ENCODE data around the gene FAM200B.

Gene FAM200B

DNA sequence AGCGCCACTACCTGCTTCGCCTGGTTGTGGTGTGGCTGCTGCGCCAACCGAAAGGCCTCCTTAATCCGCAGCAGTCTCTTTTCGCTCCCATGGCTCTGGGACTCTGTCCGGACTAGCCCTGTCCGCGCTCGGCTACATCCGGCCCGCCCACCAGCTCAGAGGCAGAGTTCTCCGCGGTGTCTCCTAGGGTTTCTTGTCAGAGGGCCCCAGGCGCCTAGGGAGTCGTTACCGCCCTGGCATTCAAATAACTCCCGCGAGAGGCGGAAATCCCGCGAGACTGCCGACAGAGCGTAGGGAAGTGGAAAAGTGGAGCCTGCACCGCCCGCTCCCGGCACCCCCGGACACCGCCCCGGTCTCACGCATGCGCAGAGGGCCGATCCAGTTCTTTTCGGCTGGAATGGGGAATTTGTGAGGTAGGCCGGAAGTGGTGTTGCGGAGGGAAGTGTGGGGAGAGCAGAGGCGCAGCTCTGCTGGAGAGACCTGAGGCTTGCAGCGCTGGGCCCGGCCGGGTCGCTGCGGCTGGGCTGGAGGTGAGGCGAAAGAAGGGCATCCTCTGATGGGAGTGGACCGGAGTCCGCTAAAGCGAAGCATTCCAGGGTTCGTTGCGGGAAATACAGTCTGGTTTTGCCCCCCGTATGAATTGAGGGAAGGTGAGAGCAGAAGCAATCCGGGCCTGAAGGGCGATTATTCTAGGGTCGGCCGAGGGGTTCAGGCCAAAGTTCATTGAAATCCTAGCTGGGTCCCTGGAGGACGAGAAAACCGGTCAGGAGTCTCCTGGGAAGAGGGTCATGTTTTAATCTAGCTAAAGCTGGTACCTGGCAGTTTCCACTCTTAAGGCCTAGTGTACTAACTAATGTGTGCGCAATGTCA lies at the start of gene FAM200B:
Gene FAM200B (plus strand): TSS at position 456 of the 870 bp plus-strand sequence. CDS start 5,151 bp downstream, outside the sequence.
- peak; percentile 100 for DNase-seq

DNA sequence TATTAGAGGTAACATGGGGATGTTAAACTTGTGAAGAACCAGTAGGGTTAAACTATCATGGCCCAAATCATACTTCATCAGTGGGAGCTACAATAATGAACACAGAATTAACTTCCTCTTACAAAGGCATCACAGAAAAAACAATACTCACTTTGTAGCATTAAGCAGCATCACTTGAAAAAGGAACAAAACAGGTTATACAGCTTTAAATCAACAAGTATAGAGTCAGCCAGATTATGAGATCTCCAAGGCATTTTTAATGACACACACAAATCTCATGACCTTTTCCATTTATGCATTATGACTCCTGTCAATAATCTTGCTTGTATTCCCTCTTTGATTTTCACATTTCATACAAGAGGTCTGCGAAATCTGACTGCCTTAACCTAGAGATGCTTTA lies 44.8 kb upstream of the FAM200B start:
- DNase-seq: no peak

DNA sequence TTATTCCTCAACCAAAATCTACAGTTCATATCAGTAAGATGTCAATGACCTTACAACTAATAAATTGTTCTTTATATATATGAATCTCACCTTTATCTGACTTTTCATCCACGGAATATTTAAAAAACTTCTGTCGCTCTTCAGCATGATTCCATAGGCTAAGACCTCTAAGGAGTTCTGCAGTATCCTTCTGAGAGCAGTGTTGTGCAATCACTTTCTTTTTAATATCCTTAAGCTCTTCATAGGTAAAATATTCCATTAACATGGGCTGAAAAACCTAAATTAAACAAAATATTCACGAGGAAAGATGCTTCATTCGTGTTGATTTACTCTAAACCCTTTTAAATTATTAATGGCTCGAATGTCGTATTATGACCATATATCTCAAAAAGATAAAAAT lies 43.2 kb upstream of the FAM200B start:
- no peak for DNase-seq

DNA sequence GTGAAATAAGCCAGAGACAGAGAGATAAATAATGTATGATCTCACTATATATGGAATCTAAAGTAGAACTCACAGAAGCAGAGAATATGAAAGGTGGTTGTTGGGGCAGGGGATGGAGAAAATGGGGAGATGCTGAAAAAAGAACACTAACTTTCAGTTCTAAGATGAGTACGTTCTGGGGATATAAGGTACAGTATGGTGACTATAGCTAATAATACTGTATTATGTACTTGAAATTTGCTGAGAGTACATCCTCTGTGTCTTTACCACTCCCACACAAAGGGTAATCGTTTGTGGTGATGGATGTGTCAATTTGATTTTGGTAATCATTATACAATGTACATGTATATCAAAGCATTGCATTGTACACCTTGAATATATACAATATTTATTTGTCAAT lies 33.0 kb upstream of the FAM200B start:
- DNase-seq: no peak

DNA sequence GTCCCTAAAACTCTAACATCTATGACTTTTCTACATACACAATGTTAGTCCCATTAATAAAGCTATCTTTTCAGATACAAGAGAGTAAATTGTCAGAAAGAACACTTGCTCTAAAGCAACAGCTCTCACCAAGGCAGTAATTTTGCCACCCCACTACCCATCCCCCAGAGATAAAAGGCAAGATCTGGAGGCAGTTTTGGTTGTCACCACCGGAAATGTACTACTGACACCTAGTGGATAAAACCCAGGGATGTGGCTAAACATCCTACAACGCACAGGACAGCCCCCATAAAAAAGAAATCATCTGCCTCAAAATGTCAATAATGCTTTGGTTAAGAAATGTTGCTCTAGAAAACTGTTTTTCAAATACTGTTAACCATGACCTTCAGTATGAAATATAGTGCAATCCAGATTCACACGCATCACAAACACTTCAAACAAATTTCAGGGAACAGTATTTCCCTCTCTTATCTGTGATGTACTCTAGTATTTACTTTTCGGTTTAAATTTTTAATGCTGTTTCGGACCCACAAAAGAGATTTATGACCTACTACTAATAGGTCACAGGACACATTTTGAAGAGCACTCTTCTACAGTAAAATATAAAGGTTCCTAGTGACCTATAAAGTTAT lies 31.6 kb upstream of the FAM200B start:
- DNase-seq: peak; percentile 29 to 49

DNA sequence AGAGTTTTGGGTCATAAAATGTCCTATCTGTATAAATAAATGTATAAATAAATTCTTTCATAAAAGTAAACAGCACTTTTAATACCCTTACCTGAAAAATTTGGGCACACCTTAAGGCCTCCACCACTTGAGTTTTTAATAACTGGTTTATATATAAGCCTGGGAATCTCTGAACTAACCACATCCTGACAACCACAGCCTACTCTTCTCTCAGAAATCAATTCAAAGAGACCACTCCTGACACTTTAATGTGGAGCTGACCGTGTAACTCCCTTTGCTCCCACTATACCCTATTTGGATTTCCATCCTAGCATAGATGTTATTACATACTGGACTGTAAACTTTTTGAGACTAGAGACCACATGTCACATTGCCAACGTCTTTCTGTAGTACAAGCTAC lies 30.0 kb upstream of the FAM200B start:
- DNase-seq: no peak

DNA sequence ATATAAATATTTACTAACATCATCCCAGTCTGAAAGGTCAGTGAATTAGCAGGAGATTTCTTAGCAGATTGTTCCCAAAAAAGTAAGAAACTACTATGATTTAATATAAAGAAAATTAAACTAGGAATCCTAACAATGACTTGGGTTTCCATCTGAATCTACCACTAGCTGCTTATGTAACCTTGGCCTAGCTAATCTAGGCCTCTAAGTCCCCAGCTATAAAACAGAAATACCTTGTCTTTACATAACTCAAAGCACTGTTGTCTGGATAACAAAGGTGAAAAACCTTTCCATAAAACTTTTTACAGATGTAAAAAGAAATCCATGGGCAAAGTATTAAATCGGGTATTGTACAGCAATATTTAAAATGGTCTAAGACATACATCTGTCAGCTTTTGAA lies 29.4 kb upstream of the FAM200B start:
- no peak for DNase-seq

DNA sequence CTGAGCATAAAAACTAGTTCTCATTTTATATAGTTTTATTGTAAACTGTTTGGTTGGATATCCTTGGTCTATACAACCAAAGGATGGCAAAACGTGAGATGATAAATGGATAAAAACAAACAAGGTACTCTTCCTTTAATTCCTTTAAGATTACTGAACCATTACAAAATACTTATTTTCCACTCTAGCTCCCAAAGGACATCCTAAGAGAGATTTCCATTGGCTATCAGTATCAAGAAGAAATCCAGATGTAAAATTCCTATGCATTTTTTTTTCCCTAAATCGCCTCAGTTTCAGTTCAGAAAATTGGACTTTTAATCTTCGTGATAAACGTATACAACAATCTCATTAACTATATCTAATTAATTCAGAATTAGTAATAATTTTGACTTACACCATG lies 28.8 kb upstream of the FAM200B start:
- no peak for DNase-seq

DNA sequence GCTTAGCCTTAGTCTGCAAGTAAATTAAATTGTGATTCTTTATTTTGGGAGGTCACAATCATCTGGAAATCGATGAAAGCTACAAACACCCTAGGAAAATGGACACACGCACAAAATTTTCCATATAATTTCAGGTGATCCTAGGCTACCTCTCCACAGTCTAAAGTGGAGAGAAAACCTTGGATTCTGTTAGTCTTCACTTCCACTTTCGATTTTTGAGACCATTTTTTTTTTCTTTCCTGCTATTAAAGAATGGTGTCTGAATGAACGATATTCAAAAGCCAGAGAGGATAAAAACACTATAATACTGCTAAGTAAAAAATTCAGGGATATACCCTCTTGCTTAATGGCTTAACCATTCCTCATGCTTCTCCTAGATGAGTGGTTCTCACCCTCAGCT lies 28.2 kb upstream of the FAM200B start:
- no peak for DNase-seq

DNA sequence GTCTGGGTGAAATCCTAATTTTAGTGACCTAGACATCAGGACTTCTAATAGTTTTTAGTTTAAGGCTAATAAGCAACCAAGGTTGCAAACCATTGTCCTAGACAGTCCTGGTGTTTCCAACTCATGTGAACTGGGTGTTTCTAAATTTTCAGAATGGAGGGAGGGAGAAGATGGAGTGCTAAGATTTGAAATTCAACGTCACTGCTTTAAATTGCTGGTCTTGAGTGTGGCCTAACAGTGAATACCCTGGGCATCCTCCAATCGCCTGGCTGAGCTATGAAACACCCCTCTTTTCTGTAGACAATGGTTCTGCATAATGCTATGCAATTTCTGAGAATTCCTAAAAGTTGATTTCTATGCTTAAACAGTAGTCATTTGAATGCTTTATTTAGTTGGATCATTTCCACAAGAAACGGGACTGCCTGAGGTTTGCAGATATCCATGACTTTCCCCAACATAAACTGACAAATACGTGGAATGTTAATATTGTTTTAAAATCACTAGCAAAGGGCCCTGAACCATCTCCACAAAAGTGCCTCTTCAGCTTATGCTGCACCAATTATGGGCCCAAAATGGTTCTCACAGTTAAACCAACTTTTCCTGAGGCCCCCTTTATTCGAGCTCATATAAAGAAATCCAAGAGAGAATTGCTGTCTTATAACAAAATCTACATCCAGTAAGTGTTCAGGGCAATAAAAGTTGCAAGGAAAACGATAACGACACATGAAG lies 27.6 kb upstream of the FAM200B start:
- DNase-seq: peak in 1 of 2 experiments; percentile 18

DNA sequence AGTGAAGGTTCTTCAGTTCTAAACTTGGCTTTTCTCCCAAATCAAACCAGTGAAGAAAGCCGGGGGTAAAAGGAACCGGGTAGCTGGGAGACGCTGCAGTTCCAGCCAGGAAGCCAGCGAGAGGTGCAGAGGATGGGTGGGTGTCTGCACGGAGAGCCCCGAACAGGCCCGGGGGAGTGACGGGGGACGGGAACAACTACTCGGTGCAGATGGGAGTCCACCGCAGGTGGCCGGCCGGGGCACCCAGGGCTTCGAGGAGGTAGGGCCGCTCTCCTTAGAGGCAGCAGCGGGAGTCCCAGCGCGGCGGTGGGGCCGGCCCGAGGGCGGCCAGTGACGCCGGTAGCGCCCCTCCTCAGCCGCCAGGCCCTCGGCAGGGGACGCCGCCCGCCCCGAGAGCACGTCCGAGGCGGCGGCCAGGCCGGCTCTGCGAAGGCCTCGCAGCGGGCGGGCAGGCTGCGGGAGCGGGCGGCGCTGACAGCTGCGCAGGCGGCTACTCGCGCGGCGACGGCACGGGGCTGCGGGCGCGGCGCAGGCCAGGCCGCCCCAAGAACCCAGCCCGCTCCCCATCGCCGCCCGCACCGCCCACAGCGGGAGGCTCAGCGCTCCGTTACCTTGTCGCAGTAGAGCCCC lies 26.9 kb upstream of the FAM200B start:
- DNase-seq: peak; percentile 46 to 52

DNA sequence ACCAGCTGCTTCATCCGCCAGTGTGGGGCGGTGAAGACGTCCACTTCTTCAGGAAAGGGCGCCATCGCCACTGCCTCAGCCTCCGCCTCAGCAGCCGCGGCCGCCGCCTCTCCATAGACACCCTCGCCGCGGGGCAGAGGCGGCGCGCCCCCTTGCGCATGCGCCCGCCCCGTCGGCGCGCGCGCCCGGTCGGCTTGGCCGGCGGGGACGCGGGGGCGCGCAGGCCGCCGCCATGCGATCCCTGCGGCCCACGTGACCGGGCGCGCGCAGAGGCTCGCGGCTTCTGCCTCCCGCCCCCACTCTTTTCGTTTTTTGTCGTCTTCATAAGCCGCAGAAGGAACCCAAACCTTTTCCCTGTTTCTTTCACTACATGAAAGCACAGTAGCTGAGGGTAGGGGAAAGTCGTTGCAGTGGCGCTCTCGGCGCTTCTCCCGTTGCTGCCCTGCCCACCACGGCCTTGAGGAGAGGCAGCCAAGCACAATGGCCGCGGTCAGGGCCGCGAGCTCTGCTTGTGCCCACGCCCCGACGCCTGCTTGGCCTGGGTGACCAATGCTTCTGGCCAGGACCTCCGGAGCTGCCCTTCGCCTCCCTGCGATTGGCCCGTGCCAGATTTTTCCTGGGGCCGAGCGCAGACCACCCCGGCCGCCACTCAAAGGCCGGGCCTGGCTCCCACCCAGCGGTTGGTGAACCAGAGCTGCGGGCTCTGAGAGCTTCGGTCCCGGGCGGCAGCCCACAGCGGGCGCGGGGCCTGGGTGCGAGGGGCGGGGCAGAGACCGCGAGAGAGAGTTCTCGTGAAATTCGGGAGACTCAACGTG lies 26.2 kb upstream of the FAM200B start, which contains the start of gene FBXL5:
Gene FBXL5 (minus strand): TSS at position 135 of the 815 bp plus-strand sequence. CDS start 70 bp downstream, at position 65.
- peak; percentile 76 to 81 for DNase-seq

DNA sequence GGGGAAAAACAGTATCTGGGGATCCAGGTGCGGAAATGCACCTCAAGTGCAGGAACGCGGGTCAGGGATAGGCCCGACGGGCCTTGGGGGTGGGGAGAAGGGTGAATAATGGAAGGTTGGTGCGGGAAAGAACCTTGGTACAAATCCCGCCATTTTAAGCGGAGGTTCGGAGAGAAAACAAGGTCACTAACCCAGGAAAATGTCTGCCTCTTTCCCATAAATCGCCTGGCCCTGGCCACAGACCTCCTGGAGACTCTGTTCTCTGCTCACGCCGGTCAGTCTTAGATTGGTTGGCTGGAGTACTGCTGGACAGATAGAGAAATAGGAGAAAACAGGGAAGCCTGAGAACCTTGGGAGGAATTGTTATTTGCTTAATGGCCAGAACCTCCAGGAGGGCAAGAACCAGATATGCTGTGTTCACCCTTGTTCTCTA lies 25.6 kb upstream of the FAM200B start:
- no peak for DNase-seq

DNA sequence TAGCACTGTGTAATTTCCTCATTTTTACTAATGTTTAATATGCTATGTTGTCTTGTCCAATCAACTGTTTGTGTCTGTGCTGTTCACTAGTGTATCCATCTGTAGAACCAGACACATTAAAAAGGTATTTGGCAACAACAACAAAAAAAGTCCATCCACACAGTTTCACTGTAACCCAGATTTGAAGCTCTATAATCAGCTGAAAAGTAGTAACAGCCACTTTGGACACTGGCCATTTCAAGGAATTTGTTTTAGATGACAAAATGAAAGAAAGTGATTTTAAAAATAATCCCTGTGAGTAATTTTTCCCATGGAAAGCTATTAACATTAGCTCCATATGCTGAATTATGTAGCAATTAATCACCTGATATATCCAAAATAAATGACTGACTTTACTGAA lies 24.3 kb upstream of the FAM200B start:
- DNase-seq: no peak

DNA sequence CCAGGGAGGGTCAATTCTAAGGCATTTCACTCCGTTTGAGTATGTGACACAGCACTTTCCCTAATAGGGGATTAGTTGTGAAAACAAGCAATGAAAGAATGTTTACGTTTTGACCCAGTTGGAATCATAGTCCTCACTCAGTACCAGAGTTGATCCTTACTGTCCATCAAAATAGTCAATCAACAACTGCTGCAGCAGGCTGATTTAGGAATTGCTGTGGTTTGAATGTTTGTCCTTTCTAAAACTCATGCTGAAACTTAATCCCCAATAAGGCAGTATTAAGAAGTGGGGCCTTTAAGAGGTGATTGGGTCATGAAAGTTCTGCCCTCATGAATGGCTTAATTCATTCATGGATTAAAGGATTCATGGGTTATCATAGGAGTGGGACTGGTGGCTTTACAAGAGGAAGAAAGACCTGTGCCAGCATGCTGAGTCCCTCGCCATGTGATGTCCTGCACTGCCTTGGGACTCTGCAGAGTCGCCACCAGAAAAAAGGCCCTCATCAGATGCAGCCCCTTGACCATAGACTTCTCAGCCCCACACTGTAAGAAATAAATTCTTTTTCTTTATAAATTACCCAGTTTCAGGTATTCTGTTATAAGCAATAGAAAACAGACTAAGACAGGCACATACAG lies 23.4 kb upstream of the FAM200B start:
- no peak for DNase-seq

DNA sequence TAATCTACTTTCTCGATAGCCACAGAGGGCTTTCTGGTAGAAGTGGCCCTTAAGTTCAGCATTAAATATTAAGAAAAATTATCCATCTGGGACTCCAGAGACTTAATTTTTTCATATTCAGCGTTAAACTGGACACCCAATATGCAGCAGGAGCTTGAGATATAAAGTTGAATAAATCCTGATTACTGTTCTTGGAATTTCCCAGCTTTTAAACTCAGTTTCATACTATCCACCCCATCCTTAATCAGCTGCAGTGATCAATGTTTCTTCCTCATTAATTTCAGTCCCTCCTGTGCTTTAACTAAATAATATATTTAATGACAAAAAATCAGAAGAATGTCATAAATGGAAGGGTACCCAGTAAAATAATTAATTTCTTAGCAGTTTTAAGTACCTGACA lies 22.8 kb upstream of the FAM200B start:
- DNase-seq: no peak

DNA sequence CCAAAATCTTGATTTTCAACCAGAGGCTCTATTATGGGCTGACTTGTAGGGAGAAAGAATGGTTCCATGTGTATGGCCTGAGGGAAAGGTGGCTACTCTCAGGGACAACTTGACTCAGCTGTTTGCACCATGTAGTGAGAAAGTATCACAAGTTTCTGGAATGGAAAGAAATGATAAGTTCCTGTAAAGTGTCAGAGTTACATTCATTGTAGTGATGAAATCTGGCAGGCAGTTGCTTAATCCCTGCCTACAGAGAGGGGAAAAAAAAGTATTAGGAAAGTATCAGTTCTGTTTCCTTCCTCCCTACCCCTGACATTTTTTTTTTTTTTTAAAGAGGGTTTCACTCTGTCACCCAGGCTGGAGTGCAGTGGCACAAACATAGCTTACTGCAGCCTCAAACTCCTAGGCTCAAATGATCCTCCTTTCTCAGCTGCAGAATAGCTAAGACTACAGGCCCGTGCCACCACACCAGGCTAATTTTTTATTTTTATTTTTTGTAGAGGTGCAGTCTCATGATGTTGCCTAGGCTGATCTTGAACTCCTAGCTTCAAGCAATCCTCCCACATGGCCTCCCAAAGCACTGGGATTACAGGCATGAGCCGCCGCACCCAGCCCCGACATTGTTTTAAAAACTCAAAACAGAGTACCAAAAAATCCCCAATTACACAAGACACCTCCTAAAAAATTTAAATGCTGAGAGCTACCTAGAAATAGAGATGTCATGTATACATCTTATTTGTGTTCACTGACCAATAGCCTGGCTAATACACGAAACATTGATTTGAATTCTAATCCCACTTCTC lies 21.7 kb upstream of the FAM200B start:
- no peak for DNase-seq

DNA sequence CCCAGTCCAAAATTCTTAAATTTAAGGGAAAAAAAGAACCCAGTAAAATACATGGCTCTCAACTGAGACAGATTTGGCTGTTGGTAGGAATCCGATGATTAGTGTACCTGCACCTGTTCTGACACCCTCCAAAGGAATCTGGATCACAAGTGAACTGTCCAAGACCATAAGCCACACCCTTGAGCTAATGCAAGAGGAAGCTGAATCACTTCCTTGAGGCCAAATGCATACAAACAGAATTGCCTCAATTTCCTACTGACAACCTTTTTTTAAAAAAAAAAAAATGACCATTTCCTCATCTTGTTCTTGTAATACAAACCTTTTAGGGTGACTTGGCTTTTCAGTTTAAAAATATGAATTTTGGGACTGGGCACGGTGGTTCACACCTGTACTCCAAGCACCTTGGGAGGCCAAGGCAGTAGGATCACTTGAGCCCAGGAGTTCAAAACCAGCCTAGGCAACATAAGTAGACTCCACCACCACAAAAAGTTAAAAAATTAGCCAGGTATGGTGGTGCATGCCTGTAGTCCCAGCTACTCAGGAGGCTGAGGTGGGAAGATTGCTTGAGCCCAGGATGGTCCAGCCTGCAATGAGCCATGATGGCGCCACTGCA lies 15.8 kb upstream of the FAM200B start:
- DNase-seq: no peak

DNA sequence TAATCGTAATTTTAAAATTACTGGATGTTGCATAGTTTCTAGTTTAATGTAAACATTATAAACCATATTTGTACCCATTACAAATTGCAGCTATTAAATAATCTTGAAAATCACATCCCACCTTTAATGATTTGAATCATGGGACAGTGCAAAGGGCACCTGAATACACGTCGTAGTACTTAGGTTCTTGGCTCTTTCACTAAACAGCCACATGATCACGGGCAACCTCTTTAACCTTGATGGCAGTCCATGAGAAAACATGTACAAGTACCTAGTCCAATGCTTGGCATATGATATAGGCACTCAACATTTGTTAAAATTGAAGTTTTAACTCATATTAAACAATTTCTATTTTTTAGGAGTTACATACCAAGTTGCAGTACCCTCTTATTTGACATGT lies 14.6 kb upstream of the FAM200B start:
- DNase-seq: no peak

Data from activated CD4-positive, alpha-beta T cell treated with anti-CD3 and anti-CD28 coated beads, Interleukin-2, amount 50 U/mL, for 48 hours (primary cell).